LHCN-M2 (cell line): ENCODE results near the gene SRBD1. TPM values are rescaled to one million over a fixed set of nuclear protein-coding genes. Genes with fewer than 3 reads are reported as not detected.
A peak's percentile ranks its signal among the peaks of the same experiment; 100 is the strongest.

Source experiments
- DNase-seq: peaks from one replicate; pipeline ENCODE4 v3.0.0-alpha.2; 2012; ENCODE audit warnings: low read depth
- total RNA-seq: library from RNA; depleted of rRNA; stranded (reverse); fragments of >200 nt; gene quantifications from 2 replicates; pipeline ENCODE4 v1.2.3, GENCODE V29; 2014

SRBD1 gene
- total RNA-seq, 1 experiment from 2014 or later = 22.7 TPM

DNA sequence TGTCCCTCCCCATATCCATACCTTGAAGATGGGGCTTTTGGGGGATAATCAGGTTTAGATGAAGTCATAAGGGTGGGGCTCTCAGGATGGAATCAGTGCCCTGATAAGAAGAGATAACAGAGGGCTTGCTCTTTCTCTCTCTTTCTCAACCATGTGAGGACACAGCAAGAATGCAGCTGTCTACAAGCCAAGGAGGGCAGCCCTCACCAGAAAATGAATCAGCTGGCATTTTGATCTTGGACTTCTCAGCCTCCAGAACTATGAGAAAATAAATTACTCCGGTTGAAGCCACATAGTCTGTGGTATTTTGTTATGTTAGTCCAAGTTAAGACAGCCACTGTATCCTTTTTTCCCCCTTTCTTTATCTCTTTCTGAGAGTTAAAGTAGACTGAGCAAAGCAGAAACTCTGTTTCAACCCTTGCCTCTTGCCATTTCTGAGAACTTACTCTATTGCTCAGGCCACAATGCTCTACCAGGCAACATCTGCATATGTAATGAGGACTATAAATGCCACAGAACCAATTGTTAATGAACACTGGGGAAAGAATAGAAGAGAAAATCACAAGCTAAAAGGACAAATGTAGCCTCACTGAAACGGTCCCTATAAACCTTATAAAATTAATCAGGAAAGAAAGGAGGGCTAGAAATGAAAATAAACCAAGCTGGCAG, 56.9 kb downstream of the SRBD1 start:
- peak; percentile 74 for DNase-seq

DNA sequence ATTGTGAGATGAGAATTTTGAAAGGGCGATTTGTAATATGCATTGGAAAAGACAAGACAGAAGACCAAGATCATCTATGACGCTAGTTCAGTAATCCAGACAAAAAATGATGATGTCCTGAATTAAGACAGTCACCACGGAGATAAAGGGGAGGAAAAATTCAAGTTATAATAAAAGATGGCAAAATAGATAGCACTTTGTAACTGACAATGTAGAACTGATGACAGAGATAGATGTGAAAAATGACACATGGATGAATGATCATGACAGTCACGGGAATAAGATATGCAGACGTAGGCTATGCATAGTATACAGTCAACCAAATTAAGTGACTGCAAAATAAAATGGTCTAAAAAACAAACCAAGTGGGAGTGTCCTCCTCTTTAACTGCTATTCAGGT, 59.2 kb downstream of the SRBD1 start:
- no peak for DNase-seq

DNA sequence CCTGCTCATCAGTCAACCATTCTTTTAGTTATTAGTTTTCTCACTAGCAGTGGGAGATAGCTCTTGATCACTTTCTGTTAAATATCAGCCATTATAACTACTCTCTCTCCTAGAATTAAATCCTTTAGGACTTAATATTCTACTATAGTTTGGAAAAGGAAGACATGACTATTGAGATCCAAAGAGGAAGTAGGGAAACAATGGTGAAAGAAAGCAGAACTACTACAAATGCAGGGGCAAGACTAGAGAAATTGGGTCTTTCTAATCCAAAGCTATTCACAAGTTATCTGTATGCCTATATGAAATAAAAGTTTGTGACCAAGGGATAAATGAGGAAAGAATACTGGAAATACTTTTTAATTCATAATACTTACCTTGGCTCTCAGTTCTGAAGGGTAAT, 65.1 kb downstream of the SRBD1 start:
- DNase-seq = no peak

DNA sequence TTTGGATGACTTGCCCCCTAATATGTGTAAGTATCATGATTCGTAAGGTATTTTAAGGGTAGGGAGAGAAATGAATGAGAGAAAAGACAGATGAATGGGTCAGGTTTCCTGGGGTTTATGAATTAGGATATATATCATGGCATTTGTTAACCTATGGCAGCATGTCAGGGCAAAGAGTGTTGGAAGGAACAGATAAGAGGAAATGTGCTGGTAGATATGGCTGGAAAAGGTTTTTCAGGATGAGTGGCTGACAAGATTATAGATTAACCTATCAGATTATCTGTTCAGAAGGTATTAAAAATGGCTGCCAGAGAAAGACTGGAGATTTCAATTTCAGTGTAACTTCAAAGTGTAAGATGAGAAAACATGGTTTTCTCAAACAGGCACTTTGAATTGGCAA, 67.8 kb downstream of the SRBD1 start:
- no peak for DNase-seq

DNA sequence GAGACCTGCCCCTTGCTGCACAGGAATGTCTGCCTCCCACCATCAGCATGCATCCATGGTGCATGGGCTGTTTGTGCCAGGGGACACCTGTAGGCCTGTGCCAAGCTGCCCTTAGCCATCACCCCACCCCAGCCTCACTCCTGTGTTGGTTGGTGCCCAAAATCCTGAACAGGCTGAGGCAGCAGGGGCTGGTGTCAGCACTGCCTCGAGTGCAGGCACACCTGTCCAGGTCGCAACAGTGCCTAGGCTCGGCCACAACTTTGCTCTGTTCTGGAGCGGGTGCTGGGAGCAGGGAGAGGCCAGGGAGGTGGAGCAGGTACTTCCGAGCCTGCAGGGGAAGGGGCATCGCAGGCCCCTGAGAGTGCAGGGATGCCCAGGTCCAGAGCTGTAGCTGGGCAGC, 69.1 kb downstream of the SRBD1 start:
- DNase-seq = no peak

DNA sequence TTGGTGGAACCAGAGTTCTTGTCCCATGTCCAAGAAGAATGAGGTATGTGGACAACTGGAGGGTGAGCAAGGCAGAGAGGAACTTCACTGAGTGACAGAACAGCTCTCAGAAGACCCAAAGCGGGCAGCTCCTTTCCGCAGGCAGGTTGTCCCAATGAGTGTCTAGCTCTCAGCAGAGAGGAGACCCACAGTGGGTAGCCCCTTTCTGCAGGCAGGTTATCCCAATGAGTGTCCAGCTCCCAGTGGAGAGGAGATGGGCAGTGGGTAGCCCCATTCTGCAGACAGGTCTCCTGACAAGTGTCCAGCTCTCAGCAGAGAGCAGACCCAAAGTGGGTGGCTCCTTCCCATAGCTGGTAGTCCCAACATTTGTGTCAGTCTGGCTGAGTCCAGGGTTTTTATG, 69.6 kb downstream of the SRBD1 start:
- DNase-seq = peak; percentile 13

DNA sequence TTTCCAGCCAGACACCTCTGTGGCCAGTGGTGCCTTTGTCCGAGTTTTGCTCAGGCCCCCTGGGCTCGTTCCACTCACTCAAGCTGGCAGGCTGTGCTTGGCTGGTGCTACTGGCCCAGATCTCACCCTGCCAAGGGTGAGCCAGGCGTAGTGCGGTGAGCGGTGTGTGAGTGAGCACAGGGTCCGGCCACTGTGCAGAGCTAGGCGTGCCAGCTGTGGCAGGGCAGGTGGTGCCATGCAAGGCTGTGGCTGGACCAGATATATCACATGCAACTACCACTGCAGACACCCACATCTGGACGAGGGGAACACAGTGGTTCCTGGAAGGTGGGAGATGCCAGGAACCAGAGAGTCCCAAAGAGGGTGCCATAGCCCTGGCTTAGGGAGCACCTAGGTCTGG, 70.1 kb downstream of the SRBD1 start:
- DNase-seq = peak; percentile 1

DNA sequence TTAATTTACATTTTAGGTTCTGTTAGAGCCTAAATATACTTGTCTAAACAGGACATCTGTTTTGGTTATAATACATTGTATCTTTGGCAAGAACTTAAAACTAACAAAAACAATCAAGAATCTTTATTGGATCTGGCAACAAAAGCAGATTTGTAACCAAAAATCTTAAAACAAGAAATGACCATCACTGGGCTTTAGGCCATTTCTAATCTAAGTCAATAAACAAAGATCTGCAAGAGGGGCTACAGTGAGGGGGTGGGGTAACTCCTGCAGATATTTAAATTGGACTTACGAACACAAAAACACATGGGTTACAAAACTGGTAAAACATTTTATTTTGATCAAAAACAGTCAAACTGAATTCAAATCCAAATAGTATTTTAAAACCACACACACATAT, 77.3 kb downstream of the SRBD1 start:
- no peak for DNase-seq

DNA sequence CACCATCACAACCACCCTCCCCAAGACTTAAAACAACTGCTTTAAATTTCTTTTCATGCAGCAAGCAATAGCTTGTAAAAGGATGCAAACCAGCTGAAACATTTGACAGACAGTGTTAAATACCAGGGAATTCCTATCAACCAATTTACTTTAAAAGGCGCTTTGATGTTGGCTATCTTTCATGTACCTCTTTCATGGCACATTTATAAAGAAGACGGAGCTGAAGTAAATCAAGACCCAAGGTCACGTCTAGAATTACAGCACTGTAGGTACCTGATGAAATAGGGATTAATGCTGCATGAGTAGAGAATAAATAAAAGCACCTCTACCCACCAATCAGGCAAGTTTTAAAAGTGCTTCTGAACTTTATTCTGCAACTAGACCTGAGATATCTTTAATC, 78.9 kb downstream of the SRBD1 start:
- no peak for DNase-seq

DNA sequence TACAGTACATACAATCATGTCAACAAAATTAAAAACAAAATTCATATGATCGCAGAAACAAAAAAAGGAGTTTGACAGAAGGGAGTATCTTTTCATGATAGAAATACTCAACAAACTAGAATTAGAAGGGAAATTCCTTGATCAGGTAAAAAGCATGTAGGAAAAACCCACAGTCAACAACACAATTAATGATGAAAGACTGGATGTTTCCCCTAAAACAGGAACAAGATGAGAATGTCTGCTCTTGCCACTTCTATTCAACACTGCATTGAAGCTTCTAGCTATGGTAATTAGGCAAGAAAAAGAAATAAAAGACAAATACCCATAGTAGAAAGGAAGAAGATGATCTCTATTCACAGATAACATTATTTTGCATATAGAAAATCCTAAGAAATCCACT, 87.1 kb downstream of the SRBD1 start:
- DNase-seq = no peak

DNA sequence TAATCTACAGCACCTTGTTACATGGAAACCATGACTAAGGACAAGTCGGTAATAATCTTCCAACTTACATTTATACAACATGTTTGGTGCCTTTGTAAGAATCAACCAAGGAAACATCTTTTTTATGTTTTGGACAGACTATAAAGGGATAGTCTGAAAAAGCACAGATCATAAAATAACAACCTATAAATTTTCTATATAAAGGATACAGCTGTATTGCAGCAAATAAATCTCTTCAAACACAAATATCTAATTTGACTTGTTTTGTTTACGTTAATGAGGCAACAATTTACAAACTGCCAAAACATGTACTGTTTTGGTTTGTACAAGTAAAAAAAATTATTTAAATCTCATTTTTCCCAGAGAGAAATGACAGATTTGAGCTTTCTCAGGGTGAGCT, 92.5 kb downstream of the SRBD1 start:
- no peak for DNase-seq

DNA sequence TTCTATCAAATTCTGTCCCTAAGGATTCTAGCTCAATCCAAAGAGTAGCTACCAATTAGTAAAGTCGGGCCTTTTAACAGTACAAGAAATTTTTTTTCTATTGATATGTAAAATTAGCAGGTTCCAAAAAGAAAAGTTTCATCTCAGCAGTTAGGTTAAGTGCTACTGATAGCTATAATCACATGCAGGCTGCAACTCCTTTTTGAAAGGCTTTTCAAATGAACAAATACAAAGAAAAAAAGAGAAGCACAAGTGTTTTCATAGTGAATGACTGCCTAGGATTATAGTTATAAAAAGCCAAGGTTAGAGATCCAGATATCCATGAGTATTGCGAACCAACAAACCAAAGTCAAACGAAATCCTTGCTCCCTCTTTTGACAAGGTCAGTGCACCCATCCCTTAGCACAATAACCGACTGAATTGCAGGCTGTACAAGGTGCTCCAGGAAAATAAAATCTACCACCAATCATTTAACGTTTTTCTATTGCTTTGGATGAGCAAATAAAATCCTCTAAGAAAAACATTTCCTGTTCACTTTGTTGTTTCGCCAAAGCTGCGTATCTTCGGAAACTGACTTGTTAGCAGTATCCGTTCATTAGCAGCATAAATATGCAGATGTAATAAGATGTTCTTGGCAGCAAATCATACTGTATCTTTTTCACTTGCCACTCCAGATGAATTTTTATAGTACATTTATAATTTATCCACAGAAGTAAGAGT, 100.2 kb downstream of the SRBD1 start:
- DNase-seq = no peak

DNA sequence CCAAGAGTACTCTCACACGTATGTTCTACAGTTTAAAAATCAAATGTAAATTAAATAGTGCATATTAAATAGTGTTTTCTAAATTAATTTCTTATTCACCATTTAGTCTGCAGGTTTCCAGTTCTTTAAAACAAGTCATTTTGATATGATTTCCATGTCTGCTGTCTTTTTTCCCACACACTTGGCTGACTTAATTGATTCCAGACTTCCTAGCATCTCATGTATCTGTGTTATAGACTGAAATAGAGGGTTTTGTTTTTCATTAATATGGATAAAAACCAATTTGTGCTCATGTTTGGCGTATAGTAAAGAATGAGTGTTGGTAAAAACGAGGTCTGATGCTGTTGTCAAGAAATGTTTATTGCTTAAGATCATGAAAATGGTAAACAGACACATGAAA, 104.3 kb downstream of the SRBD1 start:
- no peak for DNase-seq

DNA sequence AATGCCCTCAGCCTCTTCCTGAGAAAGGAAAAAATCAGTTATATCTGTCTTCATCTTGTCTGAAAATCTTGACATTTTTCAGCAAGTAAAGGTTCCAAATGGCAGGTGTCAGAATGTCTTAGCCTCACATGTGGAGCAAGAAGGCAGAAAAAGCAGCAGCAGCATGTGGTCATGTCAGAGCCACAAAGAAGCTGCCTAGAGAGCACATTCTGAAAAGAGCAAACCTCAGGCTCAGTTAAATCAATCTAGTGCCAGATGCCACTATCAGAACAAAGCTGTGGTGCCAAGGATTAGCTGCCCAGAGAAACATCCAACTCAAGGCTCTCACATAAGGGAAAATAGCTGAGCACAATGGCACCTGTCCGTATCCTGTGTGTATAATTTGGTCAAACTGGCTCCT, 105.9 kb downstream of the SRBD1 start:
- no peak for DNase-seq

DNA sequence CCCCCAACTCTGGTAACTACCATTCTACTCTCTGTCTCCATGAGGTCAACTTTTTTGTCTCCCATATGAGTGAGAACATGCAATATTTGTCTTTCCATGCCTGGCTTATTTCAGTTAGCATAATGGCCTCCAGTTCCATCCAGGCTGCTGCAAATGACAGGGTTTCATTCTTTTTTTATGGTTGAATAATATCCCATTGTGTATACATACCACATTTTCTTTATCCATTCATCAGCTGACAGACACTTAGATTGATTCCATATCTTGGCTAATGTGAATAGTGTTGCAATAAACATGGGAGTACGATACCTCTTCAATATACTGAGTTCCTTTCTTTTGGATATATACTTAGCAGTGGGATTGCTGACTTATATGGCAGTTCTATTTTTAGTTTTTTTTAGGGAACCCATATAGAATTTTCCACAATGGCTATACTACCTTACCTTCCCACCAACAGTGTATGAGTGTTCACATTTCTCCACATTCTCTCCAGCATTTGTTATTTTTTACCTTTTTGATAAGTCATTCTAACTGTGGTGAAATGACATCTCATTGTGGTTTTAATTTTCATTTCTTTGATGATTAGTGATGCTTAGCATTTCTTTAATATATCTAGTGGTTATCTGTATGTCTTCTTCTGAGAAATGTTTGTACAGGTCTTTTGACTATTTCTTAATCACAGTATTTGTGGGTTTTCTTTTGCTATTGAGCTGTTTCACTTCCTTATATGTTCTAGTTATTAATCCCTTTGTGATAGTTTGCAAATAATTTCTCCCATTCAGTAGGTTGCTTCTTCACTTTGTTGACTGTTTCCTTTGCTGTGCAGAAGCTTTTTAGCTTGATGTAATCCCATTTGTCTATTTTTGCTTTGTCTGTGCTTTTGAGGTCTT, 112.2 kb downstream of the SRBD1 start:
- DNase-seq = no peak

DNA sequence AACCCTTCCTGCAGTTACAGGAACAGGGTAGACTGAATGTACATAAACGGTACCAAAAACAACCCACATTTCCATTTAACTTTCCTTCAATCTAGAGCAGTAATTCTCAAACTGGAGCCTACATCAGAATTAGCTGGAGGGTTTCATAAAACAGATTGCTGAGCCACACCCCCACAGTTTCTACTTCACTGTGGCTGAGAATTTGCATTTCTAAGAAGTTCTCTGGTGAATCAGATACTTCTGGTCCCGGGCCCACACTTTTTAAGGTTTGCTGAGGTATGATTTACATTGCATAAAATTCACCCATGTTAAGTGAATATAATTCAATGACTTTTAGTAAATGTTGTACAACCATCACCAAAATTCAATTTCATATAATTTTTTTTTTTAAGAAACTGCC, 113.7 kb downstream of the SRBD1 start:
- no peak for DNase-seq

DNA sequence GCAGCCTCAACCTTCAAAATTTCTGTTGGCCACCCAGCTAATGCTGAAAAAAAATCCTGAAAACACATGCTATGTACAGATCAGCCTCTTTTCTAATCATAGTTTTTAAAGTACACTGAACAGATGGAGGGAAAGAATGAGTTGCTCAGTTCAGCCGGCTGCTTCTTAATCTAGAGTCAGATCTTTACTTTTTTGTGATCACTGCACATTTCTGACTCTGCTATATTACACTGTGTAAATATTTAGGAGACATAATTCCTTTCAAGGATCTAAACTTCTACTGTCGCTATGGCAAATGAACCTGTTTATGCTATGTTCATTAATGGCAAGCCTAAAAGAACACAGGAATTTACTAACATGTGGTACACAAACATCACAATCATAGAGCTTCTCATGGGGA, 114.2 kb downstream of the SRBD1 start:
- no peak for DNase-seq

DNA sequence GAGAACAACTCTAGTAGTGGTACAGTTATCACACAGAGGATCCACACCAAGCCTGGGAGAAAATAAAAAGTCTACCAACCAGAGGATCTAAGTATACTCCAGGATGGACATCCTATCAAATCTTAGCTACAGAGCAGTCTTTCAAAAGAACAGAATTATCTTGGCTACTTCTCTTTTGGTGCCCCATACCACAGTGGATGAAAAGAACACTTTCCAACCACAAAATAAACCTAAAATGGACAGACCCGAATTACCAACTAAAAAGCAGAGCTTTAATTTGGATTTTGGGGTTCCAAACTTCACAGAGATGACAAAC, 116.1 kb downstream of the SRBD1 start:
- DNase-seq = no peak

DNA sequence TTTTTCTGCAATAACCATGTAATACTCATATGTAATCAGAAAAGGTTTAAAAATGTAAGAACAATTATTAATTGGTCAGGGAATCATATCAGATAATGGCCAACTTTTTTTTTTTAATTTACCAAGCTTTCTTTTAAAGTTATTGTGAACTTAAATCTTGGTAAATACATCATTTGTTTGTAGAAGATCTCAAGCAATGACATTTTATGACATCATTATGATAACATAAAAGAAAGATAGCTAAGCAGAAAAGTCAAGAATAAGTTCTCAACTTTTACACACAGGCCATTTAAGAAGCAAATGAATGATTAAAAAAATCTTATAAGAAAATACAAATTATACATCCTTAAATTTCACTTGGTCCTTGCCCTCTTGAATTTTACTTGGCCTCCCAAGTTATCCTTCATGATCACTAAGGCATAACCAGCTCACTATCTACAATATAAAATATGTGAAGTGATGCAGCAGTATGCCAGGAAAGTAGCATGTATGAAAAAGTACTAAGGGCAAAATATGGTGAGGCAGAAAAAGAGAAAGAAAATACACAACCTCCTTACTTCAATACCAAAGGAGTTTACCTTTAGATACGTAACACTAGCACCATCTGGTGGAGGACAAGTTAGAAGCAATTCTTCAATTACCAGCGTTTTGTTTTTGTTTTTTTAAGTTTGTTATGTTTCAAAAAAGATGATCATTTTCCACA, 116.6 kb downstream of the SRBD1 start:
- peak; percentile 83 for DNase-seq

DNA sequence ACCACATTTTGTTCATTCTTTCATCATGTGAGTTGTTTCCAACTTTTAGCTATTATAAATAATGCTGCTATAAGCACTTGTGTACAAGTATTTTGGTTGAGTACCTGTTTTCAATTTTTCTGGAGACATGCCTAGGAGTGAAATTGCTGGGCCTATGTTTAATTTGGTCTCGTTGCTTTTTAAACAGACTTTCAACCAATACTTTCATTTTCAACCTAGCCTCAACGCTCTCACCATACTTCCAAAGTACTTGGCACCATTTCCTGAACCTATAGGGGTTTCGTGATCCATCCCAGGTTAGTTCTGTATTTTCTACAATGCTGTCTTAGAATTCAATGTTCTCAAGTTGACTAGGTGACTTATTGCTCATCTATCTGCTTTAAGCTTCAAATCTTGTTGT, 126.1 kb downstream of the SRBD1 start:
- no peak for DNase-seq

DNA sequence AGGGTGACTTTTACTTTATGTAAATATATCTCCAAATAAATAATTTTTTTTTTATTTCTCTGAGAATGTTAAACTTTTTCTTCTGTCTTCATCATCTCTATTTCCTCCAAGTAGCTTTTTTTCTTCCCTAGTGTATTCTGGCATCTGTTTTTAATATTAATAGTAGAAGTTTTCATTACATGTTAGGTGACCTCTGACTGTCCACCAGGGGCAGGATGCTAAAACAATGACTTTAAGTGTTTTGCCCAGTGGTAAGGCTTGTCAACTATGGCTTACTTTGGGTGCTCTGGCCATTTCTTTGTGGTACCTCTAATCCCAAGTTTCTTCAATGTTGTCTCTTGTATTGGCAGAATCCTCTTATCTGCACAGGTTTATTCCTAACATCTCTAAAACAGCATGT, 127.1 kb downstream of the SRBD1 start:
- DNase-seq = peak; percentile 26

DNA sequence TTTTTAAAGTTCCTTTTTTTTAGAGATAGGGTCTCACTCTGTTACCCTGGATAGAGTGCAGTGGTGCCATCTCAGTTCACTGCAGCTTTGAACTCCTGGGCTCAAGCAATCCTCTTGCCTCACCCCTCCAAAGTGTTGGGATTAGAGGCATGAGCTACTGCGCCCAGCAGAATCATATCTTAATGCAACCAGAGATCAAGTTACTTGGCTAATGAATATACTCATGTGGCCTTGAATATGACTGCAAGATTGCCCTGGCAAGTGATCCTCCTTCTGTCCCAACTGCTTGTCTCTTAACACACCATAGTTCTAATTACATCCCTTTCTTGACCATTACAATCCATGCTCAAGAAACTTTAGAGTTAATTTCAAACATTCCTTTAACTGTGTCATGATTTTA, 133.5 kb downstream of the SRBD1 start:
- no peak for DNase-seq
